B cell (primary cell): Measurements from ENCODE around the gene LHFPL6. TPM values are rescaled to one million over a fixed set of nuclear protein-coding genes. Genes with fewer than 3 reads are reported as not detected.

Experiments used
- ATAC-seq: fragments of 200-7000 bp; cut with Tn5 transposase; one replicate; pipeline ENCODE4 v1.10.0; 2021; ENCODE audit warnings: low read depth, mild to moderate bottlenecking, moderate number of reproducible peaks, moderate library complexity
- CTCF ChIA-PET: fragments of 350-600 bp; sonication (Branson Sonifier 250); formaldehyde crosslinking; loops from one replicate; lab custom pipeline; 2021; ENCODE audit warnings: antibody characterized with exemption, inconsistent platforms; lab: Charles Lee
- POLR2A ChIA-PET: fragments of 350-600 bp; sonication (Branson Sonifier 250); formaldehyde crosslinking; loops from one replicate; lab custom pipeline; 2021; ENCODE audit warnings: antibody characterized with exemption; lab: Charles Lee
- DNase-seq: peaks from one replicate; pipeline ENCODE4 v3.0.0; 2013
- H2AFZ ChIP-seq: 2 replicates; pipeline ENCODE4 v1.6.1; 2012; ENCODE audit warnings: mild to moderate bottlenecking, low read depth, low read length; ENCODE audit not compliant: insufficient read depth, poor library complexity, severe bottlenecking
- H3K27ac ChIP-seq, 2 donors: 1 replicate in 1 of 2; 2 replicates in 1 of 2; pipeline ENCODE4 v1.5.1; 2012 to 2013; ENCODE audit warnings: low read length in 2 of 2, mild to moderate bottlenecking in 2 of 2, moderate library complexity in 1 of 2
- H3K27me3 ChIP-seq, 4 experiments: fragments of 200-600 bp in 1 of 4; sonication (generic) in 1 of 4; replicated peaks in 1 of 4; 1 replicate in 2 of 4; 2 replicates in 2 of 4; pipeline versions ENCODE4 v1.6.1 to v1.7.0; 2013 to 2016; ENCODE audit warnings: low read length in 3 of 4, mild to moderate bottlenecking in 2 of 4, mixed read lengths in 1 of 4, moderate library complexity in 1 of 4; ENCODE audit not compliant: insufficient read depth in 4 of 4, control insufficient read depth in 3 of 4; ENCODE audit errors: control extremely low read depth in 1 of 4
- H3K36me3 ChIP-seq, 2 experiments: replicated peaks in 1 of 2; 1 replicate in 1 of 2; 2 replicates in 1 of 2; pipeline versions ENCODE4 v1.6.1 to v1.7.1; 2013; ENCODE audit warnings: low read length in 1 of 2; ENCODE audit not compliant: insufficient read depth in 2 of 2, control insufficient read depth in 1 of 2; ENCODE audit errors: control extremely low read depth in 1 of 2, extremely low read depth in 1 of 2
- H3K4me1 ChIP-seq, 2 donors: fragments of 200-600 bp in 1 of 2; sonication (generic) in 1 of 2; 1 replicate in 1 of 2; 2 replicates in 1 of 2; pipeline versions ENCODE4 v1.5.1 to v1.6.1; 2013 to 2017; ENCODE audit warnings: low read length in 2 of 2; ENCODE audit not compliant: control insufficient read depth in 2 of 2, insufficient read depth in 2 of 2
- H3K4me2 ChIP-seq: replicated peaks from 2 replicates; pipeline ENCODE3; 2012; ENCODE audit warnings: mild to moderate bottlenecking, low read depth, low read length; ENCODE audit not compliant: poor library complexity, severe bottlenecking
- H3K4me3 ChIP-seq, 5 experiments: fragments of 200-600 bp in 1 of 5; sonication (generic) in 1 of 5; 1 replicate in 3 of 5; 2 replicates in 2 of 5; pipeline versions ENCODE4 v1.5.1 to v1.7.0; 2011 to 2016; ENCODE audit warnings: low read length in 4 of 5, mild to moderate bottlenecking in 4 of 5, low read depth in 2 of 5, control low read depth in 1 of 5, moderate library complexity in 1 of 5; ENCODE audit not compliant: insufficient read depth in 1 of 5; ENCODE audit errors: control extremely low read depth in 1 of 5, extremely low read depth in 1 of 5
- H3K79me2 ChIP-seq: fragments of 200-600 bp; sonication (generic); one replicate; pipeline ENCODE4 v1.6.0; 2016; ENCODE audit warnings: low read length; ENCODE audit not compliant: control insufficient read depth, insufficient read depth
- H3K9ac ChIP-seq: fragments of 200-600 bp; sonication (generic); 2 replicates; pipeline ENCODE4 v1.6.1; 2017; ENCODE audit warnings: mild to moderate bottlenecking, low read length, moderate library complexity
- H3K9me3 ChIP-seq, 3 donors: one replicate each; pipeline versions ENCODE4 v1.6.1 to v1.7.1; 2013; ENCODE audit warnings: low read length in 2 of 3; ENCODE audit not compliant: control insufficient read depth in 2 of 3, insufficient read depth in 1 of 3; ENCODE audit errors: control extremely low read depth in 1 of 3
- H4K20me1 ChIP-seq: 2 replicates; pipeline ENCODE4 v1.6.0; 2012; ENCODE audit warnings: mild to moderate bottlenecking, low read length; ENCODE audit not compliant: insufficient read depth, control insufficient read depth, poor library complexity, severe bottlenecking
- H3K27ac Mint-ChIP-seq: one replicate; pipeline ENCODE4 v1.8.0; 2021; ENCODE audit warnings: mixed read lengths
- H3K27me3 Mint-ChIP-seq: one replicate; pipeline ENCODE4 v1.8.0; 2021; ENCODE audit warnings: mixed read lengths
- H3K4me1 Mint-ChIP-seq: one replicate; pipeline ENCODE4 v1.8.0; 2021; ENCODE audit warnings: mixed read lengths
- H3K4me3 Mint-ChIP-seq: one replicate; pipeline ENCODE4 v1.8.0; 2021; ENCODE audit warnings: mixed read lengths
- H3K9me3 Mint-ChIP-seq: one replicate; pipeline ENCODE4 v1.8.0; 2022; ENCODE audit warnings: mixed read lengths; ENCODE audit not compliant: insufficient read depth
- EZH2 ChIP-seq: IDR thresholded peaks from 2 replicates; pipeline ENCODE4 v1.6.1; 2012; ENCODE audit warnings: borderline replicate concordance, low read depth, mild to moderate bottlenecking, moderate library complexity, low read length; ENCODE audit not compliant: insufficient read depth, poor library complexity, severe bottlenecking
- WGBS: methylation state at CpG from one replicate; pipeline ENCODE4 v1.1.5; 2013; ENCODE audit warnings: missing lambda C conversion rate; ENCODE audit not compliant: insufficient coverage; 5-methylcytosine and 5-hydroxymethylcytosine counted together
- intact Hi-C: fragments of 100-400 bp; cut with micrococcal nuclease; formaldehyde crosslinking; loops from one replicate; pipeline ENCODE4 v1.10.0; 2022
- polyA plus RNA-seq: library from polyadenylated mRNA; depleted of rRNA; stranded (reverse); fragments of >200 nt; gene quantifications from 2 replicates; pipeline ENCODE4 v1.2.3, GENCODE V29; 2012
- total RNA-seq, 2 donors: library from RNA; stranded (reverse); fragments of 120-200 nt in 1 of 2; gene quantifications; 1 replicate in 1 of 2; 2 replicates in 1 of 2; pipeline versions ENCODE4 v1.2.3 to v1.2.4, GENCODE V29; 2013 to 2022
- TF ChIP-seq, protein P1 (sequence below): fragments of 200-600 bp; IDR thresholded peaks from one replicate; pipeline ENCODE4 v1.8.0; 2022; ENCODE audit warnings: antibody characterized with exemption, mild to moderate bottlenecking

The LHFPL6 gene
- total and polyA plus RNA-seq, 2 donors (not counting 1 experiment from before 2014, with no cell fraction given): 0.01 TPM; not detected in 1

DNA sequence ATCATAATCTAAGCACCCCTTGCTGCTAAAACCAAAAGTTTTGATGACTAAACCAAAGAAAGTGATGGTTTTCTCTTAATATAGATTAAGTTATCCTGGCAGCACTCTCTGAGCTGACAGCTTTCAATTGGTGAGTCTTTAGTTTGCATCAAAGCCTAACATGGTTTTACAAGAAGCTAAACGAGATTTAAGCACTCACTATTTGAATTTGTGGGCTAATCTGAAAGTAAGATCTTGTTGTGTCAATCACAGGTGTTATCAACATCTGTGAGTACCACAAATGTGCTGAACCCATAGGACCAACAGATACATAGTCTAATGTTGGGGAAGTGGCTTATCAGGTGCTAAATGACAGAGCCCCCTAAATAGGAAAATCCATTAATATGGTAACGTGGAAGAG, 223.9 kb downstream of the LHFPL6 start:
- H4K20me1 ChIP-seq: no peaks in the 10 kb centered on the region
- Mint-ChIP-seq H3K27me3 (no peaks in the 10 kb centered on the region), H3K4me3 (no peak overlapping the region), H3K9me3 (peaks cover 2% of the 10 kb centered on the region), H3K27ac (no peak overlapping the region), H3K4me1 (no peaks in the 10 kb centered on the region)
- ChIA-PET POLR2A (no interaction called here), CTCF (no interaction called here)
- no peak overlapping the region for H3K27ac ChIP-seq
- no peak overlapping the region for H3K9ac ChIP-seq
- TF ChIP-seq, protein P1, sequence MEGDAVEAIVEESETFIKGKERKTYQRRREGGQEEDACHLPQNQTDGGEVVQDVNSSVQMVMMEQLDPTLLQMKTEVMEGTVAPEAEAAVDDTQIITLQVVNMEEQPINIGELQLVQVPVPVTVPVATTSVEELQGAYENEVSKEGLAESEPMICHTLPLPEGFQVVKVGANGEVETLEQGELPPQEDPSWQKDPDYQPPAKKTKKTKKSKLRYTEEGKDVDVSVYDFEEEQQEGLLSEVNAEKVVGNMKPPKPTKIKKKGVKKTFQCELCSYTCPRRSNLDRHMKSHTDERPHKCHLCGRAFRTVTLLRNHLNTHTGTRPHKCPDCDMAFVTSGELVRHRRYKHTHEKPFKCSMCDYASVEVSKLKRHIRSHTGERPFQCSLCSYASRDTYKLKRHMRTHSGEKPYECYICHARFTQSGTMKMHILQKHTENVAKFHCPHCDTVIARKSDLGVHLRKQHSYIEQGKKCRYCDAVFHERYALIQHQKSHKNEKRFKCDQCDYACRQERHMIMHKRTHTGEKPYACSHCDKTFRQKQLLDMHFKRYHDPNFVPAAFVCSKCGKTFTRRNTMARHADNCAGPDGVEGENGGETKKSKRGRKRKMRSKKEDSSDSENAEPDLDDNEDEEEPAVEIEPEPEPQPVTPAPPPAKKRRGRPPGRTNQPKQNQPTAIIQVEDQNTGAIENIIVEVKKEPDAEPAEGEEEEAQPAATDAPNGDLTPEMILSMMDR: no peak
- no peak for TF ChIP-seq EZH2
- no peak for ATAC-seq
- no peak for DNase-seq
- no peak overlapping the region for H3K4me2 ChIP-seq
- H3K9me3 ChIP-seq: no peaks in the 10 kb centered on the region
- intact Hi-C loops: no loop called here
- H2AFZ ChIP-seq: no peak overlapping the region
- H3K79me2 ChIP-seq: no peaks in the 10 kb centered on the region
- no peaks in the 10 kb centered on the region for H3K36me3 ChIP-seq
- H3K4me1 ChIP-seq: no peaks in the 10 kb centered on the region
- no peak overlapping the region for H3K4me3 ChIP-seq
- H3K27me3 ChIP-seq: no peaks in the 10 kb centered on the region
- no CpG with 5 or more reads among the region's 2 CpGs for WGBS

DNA sequence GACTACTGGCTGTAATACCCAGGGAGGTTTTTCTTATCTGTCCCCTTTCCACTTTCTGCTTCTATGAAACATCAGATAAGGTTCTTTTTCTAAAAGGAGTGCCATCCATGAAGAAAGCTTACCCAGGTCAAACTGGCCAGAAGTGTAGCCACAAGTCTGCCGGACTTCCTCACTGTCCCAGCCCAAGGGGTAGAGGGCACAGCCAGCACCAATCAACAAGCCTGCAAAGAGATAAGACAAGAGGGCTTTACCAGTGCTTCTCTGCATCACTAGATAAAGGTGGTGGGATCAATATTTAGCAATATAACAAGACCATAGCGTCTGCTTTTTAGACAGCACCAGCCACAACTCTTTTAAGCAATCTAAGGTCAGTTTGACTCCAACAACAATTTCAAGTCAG, 224.7 kb downstream of the LHFPL6 start:
- Histone ChIP-seq H3K27me3 (no peaks in the 10 kb centered on the region), H3K9ac (no peak overlapping the region), H3K36me3 (no peaks in the 10 kb centered on the region), H3K4me3 (no peak overlapping the region), H2AFZ (no peak overlapping the region), H3K27ac (no peak overlapping the region), H3K4me2 (no peak overlapping the region), H3K4me1 (no peaks in the 10 kb centered on the region), H3K9me3 (peaks cover 0 to 2% (median 0%) of the 10 kb centered on the region in 3 donors), H4K20me1 (no peaks in the 10 kb centered on the region), H3K79me2 (no peaks in the 10 kb centered on the region)
- H3K27ac Mint-ChIP-seq: no peak overlapping the region
- WGBS: no CpG with 5 or more reads among the region's 2 CpGs
- H3K9me3 Mint-ChIP-seq: no peaks in the 10 kb centered on the region
- no peaks in the 10 kb centered on the region for H3K4me1 Mint-ChIP-seq
- ChIA-PET POLR2A (no interaction called here), CTCF (no interaction called here)
- TF ChIP-seq, protein P1: no peak
- TF ChIP-seq EZH2: no peak
- DNase-seq: no peak
- H3K4me3 Mint-ChIP-seq: no peak overlapping the region
- intact Hi-C loops: no loop called here
- no peak for ATAC-seq
- no peaks in the 10 kb centered on the region for H3K27me3 Mint-ChIP-seq
